Urinary bladder (tissue), 4 donors: ENCODE results near the gene ERLIN1. TPM values are rescaled to one million over a fixed set of nuclear protein-coding genes. Genes with fewer than 3 reads are reported as not detected.

ENCODE experiments used
- DNase-seq: peaks from one replicate; pipeline ENCODE4 v3.0.0-alpha.2; 2015; ENCODE audit errors: extremely low spot score
- H3K27ac ChIP-seq: one replicate; pipeline ENCODE4 v1.5.1; 2013; ENCODE audit warnings: low read depth, mild to moderate bottlenecking, moderate library complexity
- H3K36me3 ChIP-seq: one replicate; pipeline ENCODE4 v1.6.1; 2013; ENCODE audit warnings: mild to moderate bottlenecking, moderate library complexity; ENCODE audit not compliant: insufficient read depth
- H3K4me1 ChIP-seq: one replicate; pipeline ENCODE4 v1.6.1; 2013; ENCODE audit warnings: mild to moderate bottlenecking, moderate library complexity; ENCODE audit not compliant: insufficient read depth
- H3K4me3 ChIP-seq: one replicate; pipeline ENCODE4 v1.5.1; 2013; ENCODE audit warnings: low read depth, low read length
- WGBS: extraction: QIAGEN DNeasy Blood & Tissue Kit; methylation state at CpG from one replicate; pipeline ENCODE4 v1.1.7; 2013; 5-methylcytosine and 5-hydroxymethylcytosine counted together
- polyA plus RNA-seq: library from polyadenylated mRNA; stranded (reverse); fragments of 200-250 nt; gene quantifications from one replicate; pipeline ENCODE4 v1.2.3, GENCODE V29; 2013
- total RNA-seq: library from RNA; depleted of rRNA; stranded (reverse); fragments of >200 nt; gene quantifications from one replicate; pipeline ENCODE4 v1.2.3, GENCODE V29; 2014
- donor health status: healthy with polysubstance abuse.
- donor health status: healthy.

Gene ERLIN1
- total and polyA plus RNA-seq, 2 donors = 23.7 to 33.7 TPM

- no peaks in the 10 kb centered on the region for H3K4me1 ChIP-seq
- DNase-seq = no peak
- WGBS = 96% methylated on average over 2 of the region's 2 CpGs
- H3K36me3 ChIP-seq = no peaks in the 10 kb centered on the region
- no peak overlapping the region for H3K27ac ChIP-seq
- H3K4me3 ChIP-seq = no peak overlapping the region
These were observed 27.6 kb downstream of the ERLIN1 start for GRCh38 chr10:100158044-100158805.

GRCh38 chr10:100157156-100157555, 28.7 kb downstream of the ERLIN1 start:
- DNase-seq = no peak
- no peak overlapping the region for H3K4me3 ChIP-seq
- no peak overlapping the region for H3K27ac ChIP-seq
- no peaks in the 10 kb centered on the region for H3K36me3 ChIP-seq
- no peaks in the 10 kb centered on the region for H3K4me1 ChIP-seq

GRCh38 chr10:100155936-100156335, 29.9 kb downstream of the ERLIN1 start:
- H3K4me1 ChIP-seq = no peaks in the 10 kb centered on the region
- no peak for DNase-seq
- H3K27ac ChIP-seq = no peak overlapping the region
- H3K4me3 ChIP-seq = no peak overlapping the region
- H3K36me3 ChIP-seq = peaks cover 4% of the 10 kb centered on the region
- 98% methylated on average over 5 of the region's 5 CpGs for WGBS

- Histone ChIP-seq H3K36me3 (peaks cover 7% of the 10 kb centered on the region), H3K27ac (no peak overlapping the region), H3K4me1 (no peaks in the 10 kb centered on the region), H3K4me3 (no peak overlapping the region)
- no peak for DNase-seq
- 93% methylated on average over 4 of the region's 4 CpGs for WGBS
These were observed 31.2 kb downstream of the ERLIN1 start for GRCh38 chr10:100154666-100155065.

GRCh38 chr10:100153239-100153825, 32.5 kb downstream of the ERLIN1 start:
- Histone ChIP-seq H3K36me3 (peaks cover 7% of the 10 kb centered on the region), H3K27ac (no peak overlapping the region), H3K4me3 (no peak overlapping the region), H3K4me1 (no peaks in the 10 kb centered on the region)
- no peak for DNase-seq
- WGBS = 68% methylated on average over 4 of the region's 4 CpGs

GRCh38 chr10:100151723-100152300, 34.0 kb downstream of the ERLIN1 start:
- no peaks in the 10 kb centered on the region for H3K4me1 ChIP-seq
- no peak overlapping the region for H3K4me3 ChIP-seq
- 83% methylated on average over 6 of the region's 6 CpGs for WGBS
- DNase-seq = no peak
- H3K27ac ChIP-seq = no peak overlapping the region
- H3K36me3 ChIP-seq = peaks cover 7% of the 10 kb centered on the region

GRCh38 chr10:100148353-100149211, 37.2 kb downstream of the ERLIN1 start:
- 83% methylated on average over 8 of the region's 8 CpGs for WGBS
- peaks cover 7% of the 10 kb centered on the region for H3K36me3 ChIP-seq
- no peak overlapping the region for H3K4me3 ChIP-seq
- no peak for DNase-seq
- H3K27ac ChIP-seq = no peak overlapping the region
- no peaks in the 10 kb centered on the region for H3K4me1 ChIP-seq

GRCh38 chr10:100146875-100147650, 38.8 kb downstream of the ERLIN1 start:
- Histone ChIP-seq H3K4me3 (no peak overlapping the region), H3K27ac (no peak overlapping the region), H3K36me3 (peaks cover 7% of the 10 kb centered on the region), H3K4me1 (no peaks in the 10 kb centered on the region)
- no peak for DNase-seq
- 16% methylated on average over 2 of the region's 2 CpGs for WGBS

GRCh38 chr10:100146398-100146797, 39.4 kb downstream of the ERLIN1 start:
- no peak overlapping the region for H3K27ac ChIP-seq
- H3K4me1 ChIP-seq = no peaks in the 10 kb centered on the region
- peaks cover 7% of the 10 kb centered on the region for H3K36me3 ChIP-seq
- no peak for DNase-seq
- WGBS = 76% methylated on average over 4 of the region's 4 CpGs
- no peak overlapping the region for H3K4me3 ChIP-seq

GRCh38 chr10:100143756-100144155, 42.1 kb downstream of the ERLIN1 start:
- no peaks in the 10 kb centered on the region for H3K4me1 ChIP-seq
- H3K27ac ChIP-seq = no peak overlapping the region
- 95% methylated on average over 9 of the region's 9 CpGs for WGBS
- H3K36me3 ChIP-seq = no peaks in the 10 kb centered on the region
- no peak for DNase-seq
- no peak overlapping the region for H3K4me3 ChIP-seq

GRCh38 chr10:100141446-100142087, 44.3 kb downstream of the ERLIN1 start:
- H3K36me3 ChIP-seq = no peaks in the 10 kb centered on the region
- 79% methylated on average over 5 of the region's 5 CpGs for WGBS
- DNase-seq = no peak
- H3K27ac ChIP-seq = no peak overlapping the region
- H3K4me1 ChIP-seq = no peaks in the 10 kb centered on the region
- no peak overlapping the region for H3K4me3 ChIP-seq

GRCh38 chr10:100140070-100140469, 45.8 kb downstream of the ERLIN1 start:
- H3K36me3 ChIP-seq = no peaks in the 10 kb centered on the region
- 86% methylated on average over 4 of the region's 4 CpGs for WGBS
- no peak for DNase-seq
- H3K27ac ChIP-seq = no peak overlapping the region
- H3K4me1 ChIP-seq = no peaks in the 10 kb centered on the region
- H3K4me3 ChIP-seq = no peak overlapping the region
